ENCODE data around the gene DIPK1B. TPM values are rescaled to one million over a fixed set of nuclear protein-coding genes. Genes with fewer than 3 reads are reported as not detected.

Gene DIPK1B
- polyA plus RNA-seq, 12 donors, result 8.7 to 20.5 (median 14.0) TPM; not detected in 1

DNA sequence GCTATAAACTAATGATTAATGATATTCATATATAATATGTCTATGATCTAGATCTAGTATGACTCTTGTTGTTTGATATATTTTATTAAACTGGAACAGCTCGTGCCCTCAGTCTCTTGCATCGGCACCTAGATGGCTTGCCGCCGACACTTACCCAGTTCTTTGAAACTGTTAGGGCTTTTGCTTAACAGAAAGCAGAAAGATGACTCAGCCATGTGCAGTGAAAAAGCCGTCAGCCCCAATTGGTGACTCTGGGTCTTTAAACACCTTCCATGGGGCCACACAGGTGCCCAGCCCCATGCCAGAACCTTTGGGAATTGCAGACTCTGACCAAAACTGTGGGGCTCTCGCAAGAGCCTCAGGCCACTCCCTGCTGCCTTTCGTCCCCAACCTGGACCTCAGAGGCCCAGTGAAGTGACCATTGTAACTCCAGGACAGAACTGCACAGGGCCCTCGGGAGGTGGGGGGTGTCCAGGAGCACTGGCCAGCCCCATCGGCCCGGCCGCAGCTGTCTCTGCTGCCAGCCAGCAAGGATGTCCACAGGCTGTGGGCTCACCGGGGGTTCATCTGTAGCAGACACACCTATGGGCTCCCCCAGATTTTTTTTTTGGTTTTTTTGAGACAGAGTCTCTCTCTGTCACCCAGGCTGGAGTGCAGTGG lies 22.6 kb downstream of the DIPK1B start:
- DNase-seq, result no peak

DNA sequence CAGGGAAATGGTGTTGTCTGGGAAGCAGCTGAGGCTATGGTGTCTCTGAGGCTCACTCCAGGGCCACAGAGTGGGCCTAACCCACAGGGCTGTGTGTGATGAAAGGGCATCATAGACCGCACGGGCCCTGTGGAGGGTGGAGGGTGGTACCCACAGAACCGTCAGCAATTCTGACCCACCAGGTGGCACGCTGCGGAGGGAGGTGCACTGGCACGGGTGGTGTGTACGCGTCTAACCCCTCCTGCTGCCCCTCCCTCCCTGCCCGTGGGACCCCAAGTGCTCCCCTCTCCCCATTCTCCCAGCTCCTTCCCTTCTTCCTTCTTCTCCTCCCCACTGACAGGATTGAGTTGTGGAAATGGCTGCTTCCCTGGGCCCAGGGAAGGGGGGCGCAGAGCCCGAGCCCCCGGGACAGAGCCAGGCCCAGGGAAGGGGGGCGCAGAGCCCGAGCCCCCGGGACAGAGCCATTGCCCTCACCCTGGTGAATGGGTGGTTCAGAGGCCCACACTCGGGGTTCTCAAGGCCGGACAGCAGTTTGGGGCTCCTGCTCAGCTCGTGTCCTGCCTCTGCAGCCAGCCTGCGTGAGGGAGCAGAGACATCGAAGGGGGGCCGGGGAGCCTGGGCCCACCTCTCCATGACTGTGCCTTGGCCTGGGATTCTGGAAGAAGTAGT lies 23.6 kb downstream of the DIPK1B start:
- no peak for DNase-seq

DNA sequence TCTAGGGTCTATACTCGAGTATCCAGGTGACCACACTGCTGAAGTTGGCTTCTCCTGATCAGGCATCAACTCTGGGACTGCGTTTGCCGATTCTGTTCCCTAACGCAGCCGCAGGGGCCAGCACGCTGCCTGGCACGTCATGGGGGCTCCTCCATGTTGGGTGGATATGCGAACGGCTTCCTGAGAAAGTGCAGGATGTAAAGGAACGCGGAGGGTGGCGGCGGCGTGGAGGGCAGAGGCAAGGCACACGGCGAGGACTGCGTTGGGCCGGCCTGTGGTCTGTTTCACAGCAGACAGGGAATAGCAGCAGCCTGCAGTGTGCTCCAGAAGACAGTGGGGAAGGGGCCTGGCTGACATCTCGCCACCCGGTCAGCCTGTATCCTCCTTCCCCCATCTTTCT lies 26.6 kb downstream of the DIPK1B start:
- DNase-seq, result no peak

DNA sequence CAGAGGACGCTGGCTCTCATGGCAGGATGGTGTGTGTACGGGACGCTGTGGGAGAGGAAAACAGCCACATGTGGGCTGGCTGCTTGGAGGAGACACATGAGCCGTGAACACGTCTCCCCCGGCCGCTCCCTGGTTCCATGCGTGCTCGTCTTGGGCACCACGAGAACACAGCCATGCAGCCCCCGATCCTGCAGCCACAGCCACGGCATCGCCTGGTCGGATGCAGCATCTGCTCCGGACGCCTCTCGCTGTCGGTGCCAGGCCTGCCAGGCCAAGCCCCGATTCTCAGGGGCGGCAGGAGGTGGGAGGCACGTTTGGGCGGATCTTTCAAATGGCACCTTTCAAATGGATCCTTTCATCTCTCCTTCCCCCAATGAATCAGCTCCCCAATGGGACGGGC lies 27.1 kb downstream of the DIPK1B start:
- no peak for DNase-seq

DNA sequence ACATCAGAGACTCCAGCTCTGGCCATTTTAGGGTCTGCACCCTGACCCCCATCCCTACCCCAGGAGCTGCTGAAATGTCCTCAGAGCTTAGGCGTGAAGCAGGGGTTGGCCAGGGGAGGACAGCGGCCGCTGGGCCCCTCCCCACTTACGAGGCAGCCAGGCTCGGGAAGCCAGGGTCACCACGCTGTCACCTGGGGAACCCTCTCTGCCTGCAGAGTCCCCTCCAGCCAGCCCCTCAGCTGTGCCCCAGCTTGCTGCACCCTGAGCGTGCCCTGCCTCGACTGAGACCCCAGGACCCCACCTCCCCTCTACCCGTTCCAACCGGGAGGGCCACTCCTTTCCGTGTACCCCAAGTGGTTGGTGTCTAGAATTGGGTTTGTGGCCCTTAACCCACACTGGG lies 27.7 kb downstream of the DIPK1B start:
- no peak for DNase-seq

DNA sequence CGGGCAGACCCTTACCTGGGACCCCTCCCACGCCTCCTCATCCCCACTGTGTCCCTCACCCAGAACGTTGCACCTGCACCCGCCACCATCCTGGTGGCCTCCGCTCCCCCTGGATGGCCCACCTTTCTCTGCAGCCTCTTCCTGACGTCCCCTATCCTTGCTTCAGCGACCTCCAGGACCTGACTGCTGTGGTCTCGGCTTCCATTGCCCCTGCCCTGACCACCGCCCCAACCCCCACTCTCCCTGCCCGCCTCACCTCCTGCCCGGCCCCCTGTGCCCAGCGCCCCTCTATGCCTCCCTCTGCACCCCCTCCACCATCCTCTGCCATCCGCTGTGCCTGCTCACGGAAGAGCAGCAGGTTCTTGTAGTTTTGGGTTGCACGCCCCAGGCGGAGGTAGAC lies 28.1 kb downstream of the DIPK1B start:
- DNase-seq, result no peak

DNA sequence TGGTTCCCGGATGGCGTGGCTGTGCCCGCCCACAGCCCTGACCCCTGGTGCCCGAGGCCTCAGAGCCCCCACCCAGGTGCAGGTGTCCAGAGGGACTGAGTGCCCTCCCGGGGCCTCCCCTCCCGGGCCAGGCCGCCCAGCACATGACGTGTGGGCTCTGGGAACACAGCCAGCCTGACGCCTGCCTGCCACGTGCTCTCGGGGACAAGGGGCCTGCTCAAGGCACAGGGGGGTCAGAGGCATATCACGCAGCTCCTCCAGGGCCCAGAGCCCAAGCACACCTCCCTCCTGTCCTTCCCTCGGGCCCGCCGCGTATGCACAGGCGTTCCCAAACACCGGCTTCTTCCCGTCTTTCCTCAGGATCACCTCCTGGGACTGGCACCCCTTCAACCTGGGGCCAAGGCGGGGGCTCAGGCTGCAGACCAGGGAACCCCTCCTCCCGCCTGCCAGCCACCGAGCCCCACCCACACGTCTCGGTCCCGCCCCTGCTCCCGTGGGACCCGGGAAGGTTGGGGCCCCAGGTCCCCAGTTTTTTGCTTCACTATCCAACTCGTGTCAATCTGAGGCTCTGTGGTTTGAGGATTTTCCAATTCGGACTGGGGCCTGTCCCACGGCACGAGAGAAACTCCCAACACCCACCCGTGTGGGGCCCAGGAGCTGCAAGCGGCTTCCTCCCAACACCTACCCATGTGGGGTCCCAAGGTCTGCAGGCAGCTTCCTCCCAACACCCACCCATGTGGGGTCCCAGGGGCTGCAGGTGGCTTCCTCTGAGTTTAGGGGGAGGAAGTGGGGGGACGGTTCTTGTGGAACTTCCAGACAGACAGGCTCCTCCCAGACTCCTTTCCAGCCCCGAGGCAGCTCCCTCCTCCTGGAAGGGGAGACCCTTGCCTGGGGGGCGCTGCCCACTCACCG lies 28.9 kb downstream of the DIPK1B start:
- no peak for DNase-seq

DNA sequence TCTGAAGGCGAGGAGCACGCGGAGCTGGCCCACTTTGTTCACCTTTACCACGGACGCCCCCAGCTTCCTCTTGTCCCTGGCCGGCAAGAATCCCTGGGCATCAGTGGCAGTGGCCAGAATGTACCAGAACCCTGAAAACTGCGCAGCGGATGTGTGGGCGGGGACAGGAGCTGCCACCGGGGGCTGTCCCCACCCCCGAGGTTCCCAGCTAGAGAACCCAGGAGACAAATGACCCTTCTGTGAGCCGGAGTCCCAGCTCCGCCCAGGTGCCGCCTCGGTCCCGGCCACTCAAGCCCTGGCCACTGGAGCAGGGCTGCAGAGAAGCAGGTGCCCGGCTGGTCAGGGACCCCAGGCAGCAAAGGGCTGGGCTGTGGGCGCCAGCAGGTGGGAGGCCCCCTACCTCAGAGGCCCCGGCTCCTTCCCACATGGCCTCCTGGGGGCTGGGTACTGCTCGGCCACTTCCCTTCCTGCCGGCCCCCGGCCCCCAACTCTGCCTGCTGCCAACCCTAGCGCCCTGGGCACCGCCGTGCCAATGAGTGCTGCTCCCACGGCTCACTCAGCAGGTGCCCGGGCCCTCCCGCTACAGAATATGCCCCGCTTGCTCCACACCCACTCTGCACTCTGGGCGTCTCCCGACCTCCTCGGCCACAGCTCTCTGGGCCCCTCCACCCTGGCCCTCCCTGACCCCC lies 29.7 kb downstream of the DIPK1B start:
- DNase-seq, result no peak

DNA sequence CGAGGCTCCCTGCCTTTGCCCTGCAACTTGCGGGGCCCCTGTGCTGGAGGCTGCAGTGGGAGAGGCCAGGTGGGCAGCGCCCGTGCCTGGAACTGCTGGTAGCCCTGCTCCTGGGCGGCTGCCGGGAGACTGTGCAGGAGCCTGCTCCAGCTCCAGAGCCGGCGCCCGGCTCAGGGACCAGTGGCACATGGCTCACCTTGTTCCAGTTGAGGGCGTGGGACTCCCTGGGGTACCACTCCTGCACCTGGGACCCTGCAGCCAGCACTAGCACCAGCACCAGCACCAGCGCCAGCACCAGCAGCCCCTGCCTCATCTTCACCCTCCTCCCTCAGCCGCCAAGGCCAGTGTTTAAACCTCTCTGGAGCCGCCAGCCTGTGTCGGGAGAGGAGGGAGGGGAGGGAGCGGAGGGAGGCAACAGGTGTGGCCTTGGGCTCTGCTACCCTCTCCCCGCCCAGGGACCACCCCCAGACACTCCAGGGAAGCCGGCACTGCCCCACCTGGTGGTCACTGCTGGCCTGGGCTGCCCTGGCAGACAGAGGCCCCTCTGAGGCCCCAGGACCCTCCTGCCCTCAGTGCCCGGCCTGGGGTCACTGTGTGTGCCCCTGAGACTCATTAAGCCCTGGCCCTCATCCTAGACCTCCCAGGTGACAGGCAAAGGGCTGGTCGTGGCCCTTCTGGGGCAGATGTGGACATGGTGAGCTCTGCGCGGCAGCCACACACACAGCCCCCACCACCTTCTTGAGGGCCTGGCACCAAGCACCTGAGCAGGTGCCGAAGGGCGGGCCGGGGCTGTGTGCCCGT lies 30.4 kb downstream of the DIPK1B start, which contains the start of gene LCN10:
LCN10 (minus strand) TSS at position 350 of the 801 bp plus-strand sequence; CDS start at position 313, 37 bp downstream.
- DNase-seq, result no peak

DNA sequence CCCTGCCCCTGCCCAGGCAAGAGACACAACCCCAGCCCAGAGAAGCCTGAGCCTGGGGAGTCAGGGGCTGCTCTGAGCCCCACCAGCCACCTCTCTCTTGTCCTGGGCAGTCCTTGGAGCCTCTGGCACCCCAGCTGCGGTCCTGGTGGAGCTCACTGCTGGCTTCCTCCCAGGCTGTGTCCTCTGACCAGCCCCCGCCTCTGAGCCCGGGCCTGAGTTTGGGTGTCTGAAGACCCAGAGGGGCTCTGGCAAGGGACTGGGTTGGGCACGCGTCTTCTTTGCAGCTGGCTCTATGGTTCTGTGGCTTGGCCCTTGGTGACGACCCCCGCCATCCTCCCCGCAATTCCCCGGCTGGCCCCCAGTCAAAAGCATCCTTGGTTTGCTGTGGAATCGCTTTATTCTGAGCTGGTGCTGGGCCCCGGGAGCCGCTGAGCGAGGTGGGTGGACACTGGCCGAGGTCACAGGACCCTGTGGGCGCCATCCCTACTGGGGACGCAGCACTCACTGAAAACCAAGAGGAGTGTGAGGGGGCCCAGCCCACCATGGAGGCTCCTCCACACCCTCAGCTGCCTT lies 31.4 kb downstream of the DIPK1B start:
- no peak for DNase-seq

DNA sequence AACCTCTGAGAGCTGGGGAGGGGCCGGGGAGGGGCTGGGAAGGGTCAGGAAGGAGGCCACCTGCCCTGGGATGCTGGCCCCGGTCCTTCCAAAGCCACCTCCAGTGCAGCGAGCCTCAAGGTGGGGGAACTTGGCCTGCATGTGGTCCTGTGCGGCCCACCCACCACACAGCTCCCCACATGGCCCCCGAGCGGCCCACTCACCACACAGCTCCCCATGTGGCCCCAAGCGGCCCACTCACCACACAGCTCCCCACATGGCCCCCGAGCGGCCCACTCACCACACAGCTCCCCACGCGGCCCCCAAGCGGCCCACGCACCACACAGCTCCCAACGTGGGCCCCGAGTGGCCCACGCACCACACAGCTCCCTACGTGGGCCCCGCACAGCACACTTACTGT lies 32.4 kb downstream of the DIPK1B start:
- no peak for DNase-seq

DNA sequence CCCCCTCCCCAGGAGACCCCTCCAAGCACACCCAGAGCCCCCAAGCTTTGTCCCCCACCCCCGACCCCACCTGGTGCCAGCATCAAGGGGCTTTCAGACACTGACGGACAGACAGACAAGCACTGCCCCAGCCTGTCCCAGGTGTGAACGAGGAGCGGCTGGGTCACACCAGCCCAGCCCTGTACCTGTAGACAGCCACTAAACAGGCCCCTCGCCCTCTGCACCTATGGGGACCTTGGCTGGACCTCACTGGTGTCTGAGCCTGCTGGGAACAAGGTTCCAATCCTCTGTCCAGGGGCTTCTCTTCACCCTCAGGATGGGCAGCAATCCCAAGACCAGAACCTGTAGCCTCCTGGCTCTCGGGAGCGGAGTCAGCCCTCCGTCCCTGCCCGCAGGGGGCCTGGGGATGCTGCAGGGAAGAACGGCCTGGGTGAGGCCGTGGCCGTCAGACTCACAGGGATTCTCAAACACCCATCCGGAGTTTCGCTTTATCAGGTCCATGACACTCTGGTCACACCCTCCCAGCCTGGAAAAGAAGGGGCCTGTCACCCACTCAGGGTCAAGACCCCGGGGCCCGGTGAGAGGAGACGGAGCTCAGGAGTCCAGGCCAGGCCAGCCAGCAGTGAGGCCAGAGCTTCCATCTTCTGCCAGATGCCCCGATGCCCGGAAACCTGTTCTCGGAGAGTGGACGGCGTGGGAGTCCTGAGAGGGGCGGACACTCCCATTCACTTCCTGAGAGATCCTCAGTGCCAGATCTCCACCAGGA lies 33.2 kb downstream of the DIPK1B start:
- no peak for DNase-seq

DNA sequence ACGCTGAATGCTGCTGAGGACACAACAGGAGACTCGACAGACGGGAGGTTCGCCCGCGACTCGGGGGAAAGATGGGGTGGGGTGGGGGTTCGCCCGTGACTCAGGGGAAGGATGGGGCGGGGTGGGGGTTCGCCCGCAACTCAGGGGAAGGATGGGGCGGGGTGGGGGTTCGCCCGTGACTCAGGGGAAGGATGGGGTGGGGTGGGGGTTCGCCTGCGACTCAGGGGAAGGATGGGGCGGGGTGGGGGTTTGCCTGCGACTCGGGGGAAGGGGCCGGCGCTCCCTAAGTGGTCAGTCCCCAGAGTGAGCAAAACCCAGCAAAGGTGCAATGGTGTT lies 33.8 kb downstream of the DIPK1B start:
- no peak for DNase-seq

DNA sequence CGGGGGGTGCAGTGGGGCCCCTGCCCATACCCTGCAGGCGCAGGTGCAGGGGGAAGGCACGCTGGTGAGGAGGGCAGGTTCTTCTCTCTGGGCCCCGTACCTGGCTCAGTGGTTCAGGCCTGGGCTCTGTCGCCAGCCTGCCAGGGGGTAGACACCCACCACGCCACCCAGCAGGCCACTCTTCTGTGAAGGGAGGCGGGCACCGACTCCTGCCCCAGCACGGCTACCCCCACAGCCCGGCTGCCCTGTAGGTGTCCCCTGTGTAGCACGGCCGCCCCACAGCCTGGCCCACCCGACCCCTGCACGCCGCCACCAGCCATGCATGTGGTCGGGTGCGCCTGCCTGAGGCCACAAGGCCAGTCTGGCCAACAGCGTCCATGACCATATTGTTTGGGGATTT lies 34.2 kb downstream of the DIPK1B start:
- no peak for DNase-seq

DNA sequence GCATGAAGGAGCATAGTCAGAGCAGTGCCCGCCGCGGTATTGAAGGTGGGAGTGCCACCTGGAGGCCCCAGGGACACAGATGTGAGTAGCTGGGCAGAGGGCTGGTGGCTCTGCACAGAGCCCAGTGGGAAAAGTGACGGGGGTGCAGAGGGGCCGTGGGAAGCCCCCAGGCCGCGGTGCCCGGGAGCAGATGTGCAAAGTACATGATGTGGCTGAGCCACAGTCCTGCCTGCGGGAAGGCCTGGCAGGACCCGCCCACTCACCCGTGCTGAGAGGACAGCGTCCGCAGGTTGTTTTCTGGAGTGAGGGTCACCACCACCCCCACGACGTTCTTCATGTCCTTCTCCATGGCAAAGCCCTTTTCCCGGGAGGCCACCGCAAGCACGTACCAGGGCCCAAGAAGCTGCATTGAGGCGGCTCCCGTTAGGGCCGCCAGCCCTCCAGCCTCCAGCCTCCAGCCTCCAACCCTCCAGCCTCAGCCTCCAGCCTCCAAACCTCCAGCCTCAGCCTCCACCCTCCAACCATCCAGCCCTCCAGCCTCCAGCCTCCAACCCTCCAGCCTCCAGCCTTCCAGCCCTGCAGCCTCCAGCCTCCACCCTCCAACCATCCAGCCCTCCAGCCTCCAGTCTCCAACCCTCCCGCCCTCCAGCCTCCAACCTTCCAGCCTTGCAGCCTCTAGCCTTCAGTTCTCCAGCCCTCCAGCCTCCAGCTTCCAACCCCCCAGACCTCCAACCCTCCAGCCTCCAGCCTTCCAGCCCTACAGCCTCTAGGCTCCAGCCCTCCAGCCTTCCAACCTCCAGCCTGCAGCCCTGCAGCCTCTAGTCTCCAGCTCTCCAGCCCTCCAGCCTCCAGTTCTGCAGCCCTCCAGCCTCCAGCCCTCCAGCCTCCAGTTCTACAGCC lies 35.0 kb downstream of the DIPK1B start:
- DNase-seq, result no peak

DNA sequence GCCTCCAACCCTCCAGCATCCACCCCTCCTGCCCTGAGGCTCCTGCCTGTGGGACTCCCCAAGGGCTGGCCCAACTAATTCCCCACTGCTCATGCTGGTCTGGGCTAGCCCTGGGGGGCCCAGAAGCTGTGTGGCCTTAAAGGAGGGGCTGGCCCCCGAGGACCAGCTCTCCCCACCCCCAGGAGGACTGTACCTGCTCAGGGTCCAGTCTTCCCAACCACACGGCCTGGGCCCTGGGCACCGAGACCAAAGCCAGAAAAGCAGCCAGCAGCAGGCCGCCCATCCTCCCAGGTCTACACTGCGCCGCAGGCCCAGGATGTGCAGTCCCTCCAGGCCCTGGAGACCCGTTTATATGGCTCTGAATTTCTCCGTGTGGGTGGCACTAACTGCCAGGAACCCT lies 35.8 kb downstream of the DIPK1B start, which contains the start of gene LCN6:
LCN6 (minus strand) TSS at position 325 of the 400 bp plus-strand sequence; CDS start at position 283, 42 bp downstream.
- no peak for DNase-seq

DNA sequence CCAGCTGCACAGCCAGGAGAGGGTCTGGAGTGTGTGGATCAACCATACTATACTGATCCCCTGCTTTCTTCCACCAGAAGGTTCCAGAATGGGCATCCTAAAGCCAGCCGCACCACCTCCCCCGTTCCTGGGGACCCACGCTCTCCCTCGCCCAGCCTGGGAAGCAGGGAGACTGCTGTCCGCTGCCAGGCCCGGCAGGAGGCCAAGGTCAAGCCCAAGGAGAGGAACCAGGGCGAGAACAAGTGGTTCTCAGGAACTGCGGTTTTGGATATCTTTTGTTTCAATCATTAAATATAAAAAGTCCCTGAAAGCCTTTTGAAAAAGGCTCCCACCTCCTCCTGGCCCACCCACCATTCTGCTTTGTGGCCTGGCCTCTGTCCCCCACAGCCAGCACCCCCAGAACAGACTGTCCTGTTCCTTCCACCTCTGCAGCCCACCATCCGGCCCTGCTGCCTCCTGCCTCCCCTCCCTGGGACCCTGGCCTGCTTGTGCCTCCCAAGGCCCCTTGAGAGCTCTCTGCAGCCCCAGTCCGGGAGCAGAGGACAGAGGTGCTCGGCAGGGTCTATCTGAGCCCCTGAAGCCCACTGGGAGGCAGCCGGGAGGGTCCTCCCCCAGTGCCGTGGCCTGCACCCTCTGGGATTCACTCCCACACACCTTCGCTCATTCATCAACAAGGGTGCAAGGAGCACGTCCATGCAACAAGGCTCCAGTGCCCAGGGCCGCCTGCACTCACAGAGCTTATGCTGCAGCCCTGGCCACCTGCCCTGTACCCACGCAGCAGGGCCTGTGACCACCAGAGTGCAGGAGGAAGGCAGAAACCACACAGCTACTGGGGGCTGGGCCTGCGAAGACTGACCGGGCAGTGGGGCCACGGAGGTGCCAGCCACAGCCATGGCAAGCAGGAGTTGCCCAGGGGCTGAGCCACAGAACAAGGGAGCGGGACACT lies 36.6 kb downstream of the DIPK1B start:
- no peak for DNase-seq

DNA sequence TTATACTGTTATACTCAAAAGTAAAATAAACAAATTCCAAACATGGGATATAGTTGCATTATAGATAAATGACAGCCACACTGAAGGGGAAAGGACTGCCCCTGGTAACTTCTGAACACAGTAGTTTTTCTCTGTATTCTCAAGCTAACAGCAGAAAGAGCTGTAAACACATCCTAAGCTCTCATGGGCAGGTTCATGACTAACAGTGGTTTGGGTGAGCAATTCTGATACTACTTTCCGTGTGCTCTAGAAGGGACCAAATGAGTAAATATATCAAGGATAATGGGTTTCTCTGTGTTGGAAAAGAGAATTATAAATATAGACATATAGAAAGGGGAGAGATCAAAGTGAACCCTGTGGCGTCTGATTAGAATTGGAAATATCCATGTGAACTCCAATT lies 38.2 kb downstream of the DIPK1B start:
- DNase-seq, result no peak
